Kidney (tissue), 14 donors: ENCODE results near the gene PCSK2. TPM values are rescaled to one million over a fixed set of nuclear protein-coding genes. Genes with fewer than 3 reads are reported as not detected.
A peak's percentile ranks its signal among the peaks of the same experiment; 100 is the strongest.

Source experiments
- DNase-seq, 5 donors: peaks; one replicate each; pipeline ENCODE4 v3.0.0-alpha.2; 2013 to 2020
- FAIRE-seq: peaks from 2 replicates; lab custom pipeline; 2012; peaks lifted over from hg19 to GRCh38; lab: Jason Lieb, UNC
- H3K27ac ChIP-seq, 2 donors: one replicate each; pipeline ENCODE4 v1.7.0; 2013; ENCODE audit warnings: low read depth in 2 of 2, low read length in 2 of 2, inconsistent platforms in 1 of 2
- H3K27me3 ChIP-seq: one replicate; pipeline ENCODE4 v1.7.1; 2013; ENCODE audit warnings: low read length, inconsistent platforms; ENCODE audit not compliant: control insufficient read depth, insufficient read depth
- H3K36me3 ChIP-seq, 3 donors: one replicate each; pipeline versions ENCODE4 v1.7.0 to v1.7.1; 2013; ENCODE audit warnings: low read length in 3 of 3, control low read depth in 1 of 3, inconsistent platforms in 1 of 3; ENCODE audit not compliant: insufficient read depth in 3 of 3, control insufficient read depth in 2 of 3
- H3K4me1 ChIP-seq, 3 donors: one replicate each; pipeline versions ENCODE4 v1.7.0 to v1.7.1; 2013; ENCODE audit warnings: low read length in 3 of 3, inconsistent platforms in 1 of 3, low read depth in 1 of 3; ENCODE audit not compliant: control insufficient read depth in 2 of 3, insufficient read depth in 2 of 3
- H3K4me3 ChIP-seq, 3 donors: one replicate each; pipeline versions ENCODE4 v1.7.0 to v1.8.1; 2013; ENCODE audit warnings: low read length in 3 of 3, control low read depth in 1 of 3, inconsistent platforms in 1 of 3
- H3K9ac ChIP-seq, 3 donors: one replicate each; pipeline versions ENCODE4 v1.7.0 to v1.7.1; 2013; ENCODE audit warnings: low read length in 3 of 3, control low read depth in 1 of 3, inconsistent platforms in 1 of 3
- H3K9me3 ChIP-seq, 3 donors: one replicate each; pipeline versions ENCODE4 v1.7.0 to v1.7.1; 2013; ENCODE audit warnings: low read length in 3 of 3, control low read depth in 1 of 3, inconsistent platforms in 1 of 3; ENCODE audit not compliant: control insufficient read depth in 2 of 3, insufficient read depth in 1 of 3
- CTCF ChIP-seq: IDR thresholded peaks from 3 replicates; pipeline ENCODE4 v1.5.1; 2012; ENCODE audit warnings: mild to moderate bottlenecking, moderate library complexity, borderline replicate concordance; ENCODE audit not compliant: insufficient read depth; ENCODE audit errors: extremely low read depth
- intact Hi-C: fragments of 100-400 bp; cut with DNase I; formaldehyde crosslinking; loops from one replicate; pipeline ENCODE4 v1.11.1; 2022
- polyA plus RNA-seq: library from polyadenylated mRNA; stranded (reverse); fragments of 350-450 nt; fragmentation: Illumina TruSeq; extraction: RNeasy Lipid Tissue Mini Kit (QIAGEN cat#74804); gene quantifications from one replicate; pipeline ENCODE4 v1.2.3, GENCODE V29; 2014; ENCODE audit warnings: low read depth, low replicate concordance; ENCODE audit not compliant: insufficient read depth
- total RNA-seq: library from RNA; stranded (reverse); fragmentation: NEBNext Ultra II Directional; extraction: Animal tissue kit (Norgen Biotek cat#: 25700); gene quantifications from one replicate; pipeline ENCODE4 v1.2.1, GENCODE V29; 2021
- donor health status: control.
- donor health status: control.
- donor health status: control.
- donor health status: control.
- donor health status: control.
- donor health status: DM: yes; HTN: yes; CAD: no.
- donor health status: Normal renal cell carcinoma (clear cell type).

PCSK2 gene
- total and polyA plus RNA-seq, 2 donors from 2014 or later: 0.22 to 0.54 TPM

GRCh38 chr20:17531665-17532025, 304.8 kb downstream of the PCSK2 start:
- peaks cover 0 to 2% (median 0%) of the 10 kb centered on the region in 3 donors for H3K4me1 ChIP-seq
- no peak for TF ChIP-seq CTCF
- intact Hi-C loops: no loop called here
- no peak for DNase-seq
- peak overlapping the region; percentile 52 to 64 (median 52) for H3K4me3 ChIP-seq
- no peaks in the 10 kb centered on the region for H3K9me3 ChIP-seq
- H3K9ac ChIP-seq: peak overlapping the region; percentile 29 to 60 (median 43)
- no peaks in the 10 kb centered on the region for H3K27me3 ChIP-seq
- H3K36me3 ChIP-seq: no peaks in the 10 kb centered on the region
- H3K27ac ChIP-seq: no peak overlapping the region
- FAIRE-seq: no peak

GRCh38 chr20:17533396-17533795, 306.6 kb downstream of the PCSK2 start:
- Histone ChIP-seq H3K9me3 (no peaks in the 10 kb centered on the region), H3K9ac (no peak overlapping the region), H3K27ac (no peak overlapping the region), H3K4me1 (peaks cover 0 to 2% (median 0%) of the 10 kb centered on the region in 3 donors), H3K27me3 (no peaks in the 10 kb centered on the region), H3K4me3 (no peak overlapping the region), H3K36me3 (no peaks in the 10 kb centered on the region)
- intact Hi-C loops: no loop called here
- FAIRE-seq (no peak), DNase-seq (peak in 1 of 5 donors; percentile 68)
- no peak for TF ChIP-seq CTCF

- intact Hi-C loops: no loop called here
These were observed 307.2 kb downstream of the PCSK2 start for GRCh38 chr20:17534077-17534476.

More at GRCh38 chr20:17534077-17534476, 307.2 kb downstream of the PCSK2 start:
- Histone ChIP-seq H3K27me3 (no peaks in the 10 kb centered on the region), H3K4me3 (no peak overlapping the region), H3K4me1 (peaks cover 0 to 2% (median 0%) of the 10 kb centered on the region in 3 donors), H3K36me3 (no peaks in the 10 kb centered on the region), H3K9me3 (no peaks in the 10 kb centered on the region), H3K27ac (no peak overlapping the region), H3K9ac (no peak overlapping the region)
- FAIRE-seq: no peak
- no peak for TF ChIP-seq CTCF
- DNase-seq: no peak
